Gastrocnemius medialis (tissue), 4 donors: ENCODE measurements around the gene MEIS3. TPM values are rescaled to one million over a fixed set of nuclear protein-coding genes. Genes with fewer than 3 reads are reported as not detected.

Experiments used
- ATAC-seq, 2 donors: fragments of 150-250 bp; one replicate each; pipeline ENCODE4 v1.9.1; 2016
- DNase-seq, 2 donors: peaks; one replicate each; pipeline ENCODE4 v3.0.0-alpha.2; 2019
- H3K27ac ChIP-seq, 4 donors: fragments of 200-600 bp; sonication (generic); 1 replicate in 1 of 4; 2 replicates in 3 of 4; pipeline ENCODE4 v1.5.1; 2016 to 2018; ENCODE audit warnings: mild to moderate bottlenecking in 2 of 4, moderate library complexity in 1 of 4
- H3K27me3 ChIP-seq, 3 donors: fragments of 200-600 bp; sonication (generic) in 2 of 3; 1 replicate in 1 of 3; 2 replicates in 2 of 3; pipeline versions ENCODE4 v1.5.1 to v1.6.0; 2016 to 2019; ENCODE audit warnings: mild to moderate bottlenecking in 1 of 3, moderate library complexity in 1 of 3
- H3K36me3 ChIP-seq, 2 donors: fragments of 200-600 bp; sonication (generic) in 1 of 2; one replicate each; pipeline ENCODE4 v1.5.1; 2017 to 2018
- H3K4me1 ChIP-seq, 2 donors: fragments of 200-600 bp; sonication (generic) in 1 of 2; one replicate each; pipeline ENCODE4 v1.5.1; 2016 to 2017; ENCODE audit warnings: mild to moderate bottlenecking in 2 of 2
- H3K4me3 ChIP-seq, 4 donors: fragments of 200-600 bp; sonication (generic) in 3 of 4; 1 replicate in 1 of 4; 2 replicates in 3 of 4; pipeline ENCODE4 v1.5.1; 2016 to 2019; ENCODE audit warnings: mild to moderate bottlenecking in 2 of 4
- H3K9me3 ChIP-seq, 3 donors: fragments of 200-600 bp; sonication (generic) in 2 of 3; 1 replicate in 1 of 3; 2 replicates in 2 of 3; pipeline ENCODE4 v1.5.1; 2016 to 2019
- POLR2A ChIP-seq, 2 donors: fragments of 450-650 bp; IDR thresholded peaks; one replicate each; pipeline ENCODE4 v1.6.1; 2017; ENCODE audit warnings: antibody characterized with exemption in 2 of 2, mild to moderate bottlenecking in 2 of 2, moderate library complexity in 2 of 2
- in situ Hi-C, 4 donors: fragments of 200-750 bp; cut with MboI; loops; one replicate each; pipeline versions ENCODE4 v1.15.0 to v1.8.0; 2017; ENCODE audit warnings: low sequenced_read_pairs in 4 of 4
- intact Hi-C: fragments of 100-400 bp; cut with DNase I; formaldehyde crosslinking; loops from one replicate; pipeline ENCODE4 v1.15.1; 2023; ENCODE audit warnings: low total_unique reads
- total RNA-seq, 4 donors: library from RNA; depleted of rRNA; stranded (reverse); fragments of >200 nt; gene quantifications; one replicate each; pipeline versions ENCODE4 v1.1.0 to v1.2.3, GENCODE V29; 2016
- TF ChIP-seq, protein P1 (sequence below), 5 experiments: fragments of 450-650 bp in 3 of 5; fragments of 200-600 bp in 2 of 5; sonication (generic) in 2 of 5; IDR thresholded peaks in 4 of 5; conservative IDR thresholded peaks in 1 of 5; 1 replicate in 4 of 5; 2 replicates in 1 of 5; pipeline ENCODE4 v1.5.1; 2016 to 2019; ENCODE audit warnings: antibody characterized with exemption in 5 of 5, mild to moderate bottlenecking in 3 of 5, moderate library complexity in 3 of 5

Gene MEIS3
- total RNA-seq, 4 donors from 2014 or later: 0.24 to 5.4 (median 2.2) TPM

GRCh38 chr19:47434088-47434487 lies 14.8 kb upstream of the MEIS3 start:
- DNase-seq: no peak
- intact Hi-C loops (no loop called here), in situ Hi-C loops (loop anchor here in 1 of 4 donors (5.0 kb wide), 1 partner anchor 83 kb away; the partner anchor contains the start of gene NAPA)
- Histone ChIP-seq H3K9me3 (no peaks in the 10 kb centered on the region), H3K4me1 (peaks cover 8 to 11% of the 10 kb centered on the region in 2 donors), H3K27me3 (peaks cover 41 to 55% (median 53%) of the 10 kb centered on the region in 3 donors), H3K4me3 (no peak overlapping the region), H3K27ac (no peak overlapping the region), H3K36me3 (no peaks in the 10 kb centered on the region)
- ATAC-seq: no peak
- TF ChIP-seq, protein P1, sequence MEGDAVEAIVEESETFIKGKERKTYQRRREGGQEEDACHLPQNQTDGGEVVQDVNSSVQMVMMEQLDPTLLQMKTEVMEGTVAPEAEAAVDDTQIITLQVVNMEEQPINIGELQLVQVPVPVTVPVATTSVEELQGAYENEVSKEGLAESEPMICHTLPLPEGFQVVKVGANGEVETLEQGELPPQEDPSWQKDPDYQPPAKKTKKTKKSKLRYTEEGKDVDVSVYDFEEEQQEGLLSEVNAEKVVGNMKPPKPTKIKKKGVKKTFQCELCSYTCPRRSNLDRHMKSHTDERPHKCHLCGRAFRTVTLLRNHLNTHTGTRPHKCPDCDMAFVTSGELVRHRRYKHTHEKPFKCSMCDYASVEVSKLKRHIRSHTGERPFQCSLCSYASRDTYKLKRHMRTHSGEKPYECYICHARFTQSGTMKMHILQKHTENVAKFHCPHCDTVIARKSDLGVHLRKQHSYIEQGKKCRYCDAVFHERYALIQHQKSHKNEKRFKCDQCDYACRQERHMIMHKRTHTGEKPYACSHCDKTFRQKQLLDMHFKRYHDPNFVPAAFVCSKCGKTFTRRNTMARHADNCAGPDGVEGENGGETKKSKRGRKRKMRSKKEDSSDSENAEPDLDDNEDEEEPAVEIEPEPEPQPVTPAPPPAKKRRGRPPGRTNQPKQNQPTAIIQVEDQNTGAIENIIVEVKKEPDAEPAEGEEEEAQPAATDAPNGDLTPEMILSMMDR (IDR thresholded peaks at IDR 0.05 in 4 of 5, conservative IDR thresholded peaks at IDR 0.05 in 1 of 5): no peak
- no peak for TF ChIP-seq POLR2A (IDR thresholded peaks at IDR 0.05)

GRCh38 chr19:47433121-47433520 lies 13.8 kb upstream of the MEIS3 start:
- no peak overlapping the region for H3K4me3 ChIP-seq
- H3K27me3 ChIP-seq: peaks cover 50 to 62% (median 62%) of the 10 kb centered on the region in 3 donors
- no peak for DNase-seq
- in situ Hi-C loops: loop anchor here in 1 of 4 donors (5.0 kb wide), 1 partner anchor 84 kb away; the partner anchor contains the start of gene NAPA
- H3K27ac ChIP-seq: no peak overlapping the region
- H3K4me1 ChIP-seq: peaks cover 11 to 16% of the 10 kb centered on the region in 2 donors
- ATAC-seq: no peak
- no peaks in the 10 kb centered on the region for H3K36me3 ChIP-seq
- intact Hi-C loops: no loop called here
- TF ChIP-seq, protein P1 (IDR thresholded peaks at IDR 0.05 in 4 of 5, conservative IDR thresholded peaks at IDR 0.05 in 1 of 5): no peak
- TF ChIP-seq POLR2A (IDR thresholded peaks at IDR 0.05): no peak
- no peaks in the 10 kb centered on the region for H3K9me3 ChIP-seq

DNA sequence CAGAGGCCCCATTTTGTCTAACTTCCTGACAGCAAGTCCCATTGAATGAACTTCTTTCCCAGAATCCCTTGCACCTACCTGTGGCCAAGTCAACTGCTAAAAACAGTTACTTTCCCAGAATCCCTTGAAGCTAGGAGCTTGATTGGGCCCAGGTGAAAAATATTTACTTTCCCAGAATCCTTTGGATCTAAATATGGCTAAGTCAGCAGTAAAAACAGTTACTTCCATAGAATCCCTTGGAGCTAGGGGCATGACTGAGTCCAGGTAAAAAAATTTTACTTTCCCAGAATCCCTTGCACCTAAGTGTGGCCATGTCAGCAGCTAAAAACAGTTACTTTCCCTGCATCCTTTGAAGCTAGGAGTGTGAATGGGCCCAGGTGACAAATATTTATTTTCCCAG lies 13.2 kb upstream of the MEIS3 start:
- intact Hi-C loops (no loop called here), in situ Hi-C loops (loop anchor here in 1 of 4 donors (5.0 kb wide), 1 partner anchor 85 kb away; the partner anchor contains the start of gene NAPA)
- no peaks in the 10 kb centered on the region for H3K9me3 ChIP-seq
- TF ChIP-seq, protein P1 (IDR thresholded peaks at IDR 0.05 in 4 of 5, conservative IDR thresholded peaks at IDR 0.05 in 1 of 5): no peak
- no peak for TF ChIP-seq POLR2A (IDR thresholded peaks at IDR 0.05)
- no peak overlapping the region for H3K27ac ChIP-seq
- ATAC-seq (no peak), DNase-seq (no peak)
- peaks cover 11 to 22% of the 10 kb centered on the region in 2 donors for H3K4me1 ChIP-seq
- no peak overlapping the region for H3K4me3 ChIP-seq
- H3K27me3 ChIP-seq: peaks cover 45 to 63% (median 62%) of the 10 kb centered on the region in 3 donors
- no peaks in the 10 kb centered on the region for H3K36me3 ChIP-seq

DNA sequence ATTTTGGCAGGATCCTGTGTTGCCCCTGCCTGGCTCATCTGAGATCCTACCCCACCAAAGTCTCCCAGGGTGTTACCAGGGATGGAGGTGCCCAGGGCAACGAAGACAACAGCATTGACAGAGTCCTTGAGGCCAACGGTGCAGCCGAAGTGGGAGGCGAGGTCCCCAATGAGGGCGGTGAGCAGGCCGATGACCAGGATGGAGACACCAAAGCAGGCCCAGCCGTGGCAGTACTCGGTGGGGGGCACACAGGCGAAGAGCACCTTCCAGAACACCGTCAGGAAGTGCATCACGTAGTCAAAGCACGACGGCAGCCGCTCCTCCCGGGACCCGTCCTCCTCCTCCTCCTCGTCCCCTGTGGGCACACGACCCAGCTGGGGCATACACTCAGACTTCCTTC lies 12.8 kb upstream of the MEIS3 start:
- intact Hi-C loops: no loop called here
- peaks cover 11 to 22% of the 10 kb centered on the region in 2 donors for H3K4me1 ChIP-seq
- H3K36me3 ChIP-seq: no peaks in the 10 kb centered on the region
- H3K9me3 ChIP-seq: no peaks in the 10 kb centered on the region
- no peak overlapping the region for H3K4me3 ChIP-seq
- DNase-seq: no peak
- peaks cover 47 to 62% (median 61%) of the 10 kb centered on the region in 3 donors for H3K27me3 ChIP-seq
- ATAC-seq: no peak
- in situ Hi-C loops: loop anchor here in 1 of 4 donors (5.0 kb wide), 1 partner anchor 85 kb away; the partner anchor contains the start of gene NAPA
- H3K27ac ChIP-seq: no peak overlapping the region
- TF ChIP-seq POLR2A (IDR thresholded peaks at IDR 0.05): no peak
- TF ChIP-seq, protein P1 (IDR thresholded peaks at IDR 0.05 in 4 of 5, conservative IDR thresholded peaks at IDR 0.05 in 1 of 5): no peak
